HK-2 (cell line): ENCODE measurements around the gene CNTN6.
"Not testable (repeated sequence)": the region's sequence is repeated elsewhere in the genome, so short reads cannot be mapped to it uniquely, and the experiment has no call there.

Source experiments
- DNase-seq: peaks from one replicate; pipeline ENCODE4 v3.0.0-alpha.2; 2018; ENCODE audit not compliant: unreplicated experiment

CNTN6 gene

GRCh38 chr3:1275495-1275894 is 182.7 kb downstream of the CNTN6 start:
- no peak for DNase-seq

- DNase-seq = no peak
Measured at GRCh38 chr3:1287815-1288214, 195.0 kb downstream of the CNTN6 start.

GRCh38 chr3:1288805-1289494 is 196.1 kb downstream of the CNTN6 start:
- no peak for DNase-seq

GRCh38 chr3:1292571-1293071 is 199.8 kb downstream of the CNTN6 start:
- DNase-seq = no peak

- DNase-seq = no peak
Measured at GRCh38 chr3:1294586-1294985, 201.8 kb downstream of the CNTN6 start.

- DNase-seq = no peak
Measured at GRCh38 chr3:1318296-1319005, 225.6 kb downstream of the CNTN6 start.

GRCh38 chr3:1326546-1326945 is 233.7 kb downstream of the CNTN6 start:
- no peak for DNase-seq

GRCh38 chr3:1330107-1330506 is 237.3 kb downstream of the CNTN6 start:
- DNase-seq = no peak

- no peak for DNase-seq
Measured at GRCh38 chr3:1346386-1346785, 253.6 kb downstream of the CNTN6 start.

GRCh38 chr3:1348547-1348946 is 255.7 kb downstream of the CNTN6 start:
- no peak for DNase-seq

GRCh38 chr3:1350885-1351284 is 258.1 kb downstream of the CNTN6 start:
- no peak for DNase-seq

GRCh38 chr3:1355691-1356090 is 262.9 kb downstream of the CNTN6 start:
- no peak for DNase-seq

GRCh38 chr3:1356101-1356500 is 263.3 kb downstream of the CNTN6 start:
- DNase-seq = no peak

GRCh38 chr3:1365528-1365927 is 272.7 kb downstream of the CNTN6 start:
- no peak for DNase-seq

- DNase-seq = no peak
Measured at GRCh38 chr3:1374471-1374870, 281.6 kb downstream of the CNTN6 start.

- DNase-seq = no peak
Measured at GRCh38 chr3:1375145-1375544, 282.3 kb downstream of the CNTN6 start.

- no peak for DNase-seq
Measured at GRCh38 chr3:1380926-1381646, 288.3 kb downstream of the CNTN6 start.

GRCh38 chr3:1381647-1382036 is 288.8 kb downstream of the CNTN6 start:
- DNase-seq = no peak

- not testable (repeated sequence) for DNase-seq
Measured at GRCh38 chr3:1387396-1387905, 294.6 kb downstream of the CNTN6 start.

GRCh38 chr3:1394188-1394587 is 301.4 kb downstream of the CNTN6 start:
- no peak for DNase-seq

- no peak for DNase-seq
Measured at GRCh38 chr3:1400571-1400970, 307.7 kb downstream of the CNTN6 start.

- DNase-seq = peak; percentile 31
Measured at GRCh38 chr3:1404270-1404962, 311.6 kb downstream of the CNTN6 start.
